ENCODE data around the gene MYO1D. TPM values are rescaled to one million over a fixed set of nuclear protein-coding genes. Genes with fewer than 3 reads are reported as not detected.
A peak's percentile ranks its signal among the peaks of the same experiment; 100 is the strongest.

MYO1D gene
- total and polyA plus RNA-seq, 8 donors, result 22.0 to 92.8 (median 27.4) TPM

GRCh38 chr17:32801193-32801592, 75.7 kb downstream of the MYO1D start:
- Histone ChIP-seq H3K4me3 (no peak overlapping the region), H3K9me3 (no peaks in the 10 kb centered on the region), H3K27ac (peak overlapping the region in 1 of 2 donors; percentile 4), H3K27me3 (no peaks in the 10 kb centered on the region), H3K36me3 (no peaks in the 10 kb centered on the region), H3K4me1 (no peaks in the 10 kb centered on the region)
- ATAC-seq, result no peak
- no peak for DNase-seq
- intact Hi-C loops (cut with DNase I), result no loop called here
- TF ChIP-seq CTCF (IDR thresholded peaks at IDR 0.05), result no peak

- no peak for TF ChIP-seq CTCF (IDR thresholded peaks at IDR 0.05)
- no peaks in the 10 kb centered on the region for H3K9me3 ChIP-seq
- H3K27ac ChIP-seq, result no peak overlapping the region
- H3K27me3 ChIP-seq, result no peaks in the 10 kb centered on the region
- no peaks in the 10 kb centered on the region for H3K4me1 ChIP-seq
- no peak overlapping the region for H3K4me3 ChIP-seq
- H3K36me3 ChIP-seq, result no peaks in the 10 kb centered on the region
- intact Hi-C loops (cut with DNase I), result no loop called here
- no peak for ATAC-seq
- no peak for DNase-seq
Measured at GRCh38 chr17:32798938-32799337, 78.0 kb downstream of the MYO1D start.

- intact Hi-C loops (cut with DNase I), result no loop called here
- Histone ChIP-seq H3K4me3 (no peak overlapping the region), H3K36me3 (no peaks in the 10 kb centered on the region), H3K27me3 (no peaks in the 10 kb centered on the region), H3K27ac (no peak overlapping the region), H3K9me3 (no peaks in the 10 kb centered on the region), H3K4me1 (no peaks in the 10 kb centered on the region)
- DNase-seq (no peak), ATAC-seq (no peak)
- TF ChIP-seq CTCF (IDR thresholded peaks at IDR 0.05), result no peak
Measured at GRCh38 chr17:32795339-32795979, 81.5 kb downstream of the MYO1D start.

GRCh38 chr17:32794533-32795246, 82.2 kb downstream of the MYO1D start:
- no peak for TF ChIP-seq CTCF (IDR thresholded peaks at IDR 0.05)
- H3K27me3 ChIP-seq, result no peaks in the 10 kb centered on the region
- no peaks in the 10 kb centered on the region for H3K36me3 ChIP-seq
- DNase-seq (no peak), ATAC-seq (no peak)
- intact Hi-C loops (cut with DNase I), result no loop called here
- H3K9me3 ChIP-seq, result no peaks in the 10 kb centered on the region
- no peak overlapping the region for H3K4me3 ChIP-seq
- H3K27ac ChIP-seq, result no peak overlapping the region
- H3K4me1 ChIP-seq, result no peaks in the 10 kb centered on the region

GRCh38 chr17:32793841-32794240, 83.1 kb downstream of the MYO1D start:
- no peak for ATAC-seq
- Histone ChIP-seq H3K4me1 (no peaks in the 10 kb centered on the region), H3K27ac (no peak overlapping the region), H3K4me3 (no peak overlapping the region), H3K27me3 (no peaks in the 10 kb centered on the region), H3K36me3 (no peaks in the 10 kb centered on the region), H3K9me3 (no peaks in the 10 kb centered on the region)
- intact Hi-C loops (cut with DNase I), result no loop called here
- TF ChIP-seq CTCF (IDR thresholded peaks at IDR 0.05), result no peak
- DNase-seq, result no peak
